ENCODE data around the gene SVOP.
A peak's percentile ranks its signal among the peaks of the same experiment; 100 is the strongest.
"Not testable (repeated sequence)": the region's sequence is repeated elsewhere in the genome, so short reads cannot be mapped to it uniquely, and the experiment has no call there.

The SVOP gene

DNA sequence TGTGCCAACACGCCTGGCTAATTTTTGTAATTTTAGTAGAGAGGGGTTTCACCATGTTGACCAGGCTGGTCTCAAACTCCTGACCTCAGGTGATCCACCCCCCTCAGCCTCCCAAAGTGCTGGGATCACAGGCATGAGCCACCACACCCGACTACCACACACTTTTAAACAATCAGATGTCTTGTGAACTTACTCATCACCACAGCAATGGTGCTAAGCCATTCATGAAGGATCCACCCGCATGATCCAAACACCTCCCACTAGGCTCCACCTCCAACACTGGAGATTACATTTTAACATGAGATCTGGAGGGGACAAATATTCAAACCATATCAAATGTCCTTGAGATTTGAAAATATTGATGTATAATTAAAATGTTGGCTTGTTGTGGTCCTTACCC is 7.8 kb upstream of the SVOP start:
- not testable (repeated sequence) for DNase-seq

DNA sequence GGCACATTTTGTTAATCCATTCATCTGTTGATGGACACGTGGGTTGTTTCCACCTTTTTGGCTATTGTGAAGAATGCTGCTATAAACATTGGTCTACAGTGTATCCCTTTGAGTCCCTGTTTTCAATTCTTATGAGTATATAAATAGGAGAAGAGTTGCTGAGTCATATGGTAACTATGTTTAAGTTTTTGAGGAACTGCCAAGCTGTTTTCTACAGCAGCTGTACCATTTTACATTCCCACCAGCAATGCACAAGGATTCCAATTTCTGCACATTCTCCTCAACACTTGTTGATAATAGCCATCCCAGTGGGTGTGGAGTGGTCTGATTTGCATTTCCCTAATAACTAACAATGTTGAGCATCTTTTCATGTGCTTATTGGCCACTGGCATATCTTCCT is 6.9 kb upstream of the SVOP start:
- no peak for DNase-seq

DNA sequence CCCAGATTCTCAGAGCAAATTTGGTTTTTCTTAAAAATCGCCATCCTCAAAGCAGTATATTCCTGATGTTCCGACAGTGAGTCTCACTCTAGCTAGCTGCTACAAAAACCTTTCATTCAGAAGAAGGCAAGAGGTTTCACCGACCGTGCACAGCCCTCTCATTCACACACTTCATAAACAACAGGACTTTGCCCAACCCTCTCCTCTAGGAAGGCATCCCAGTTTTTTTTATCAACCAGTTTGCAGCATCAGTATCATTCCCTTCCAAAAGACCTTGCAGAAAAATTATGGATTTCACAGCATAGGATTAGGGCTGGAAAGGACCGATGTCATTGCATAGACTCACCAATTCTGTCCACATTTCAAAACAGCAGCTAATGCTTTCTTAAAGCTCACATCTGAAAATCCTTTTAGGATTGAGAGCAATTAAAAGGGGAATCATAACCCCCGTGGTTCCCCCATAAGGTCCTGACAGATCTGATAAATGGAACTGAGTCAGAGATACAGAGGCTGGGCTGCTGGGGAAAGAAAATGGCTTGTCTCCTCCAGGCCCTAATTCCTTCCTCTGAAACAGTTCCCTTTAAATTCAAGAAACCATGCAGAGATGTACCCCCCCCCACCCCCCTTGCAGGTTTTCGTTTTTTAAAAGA is 597 bp downstream of the SVOP start:
- DNase-seq, result peak; percentile 77

DNA sequence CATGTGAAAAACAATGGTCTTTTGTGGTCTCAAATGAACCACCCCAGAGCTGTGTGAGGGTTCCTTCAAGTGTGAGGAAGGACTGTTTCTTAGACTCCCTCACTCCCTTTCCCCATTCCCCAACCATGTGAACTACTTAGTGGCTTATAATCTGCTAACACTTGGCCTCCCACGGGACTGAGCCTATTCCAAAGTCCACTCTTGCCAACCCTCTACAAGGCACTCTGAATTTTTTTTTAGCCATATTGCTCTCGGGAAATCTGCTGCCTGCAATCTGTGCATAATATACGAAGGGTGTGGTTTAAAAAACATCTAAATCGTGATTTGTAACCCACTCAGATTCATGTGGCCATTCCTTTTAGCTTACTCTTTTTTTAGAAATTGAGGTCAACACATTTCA is 2.6 kb downstream of the SVOP start:
- DNase-seq, result peak; percentile 84

DNA sequence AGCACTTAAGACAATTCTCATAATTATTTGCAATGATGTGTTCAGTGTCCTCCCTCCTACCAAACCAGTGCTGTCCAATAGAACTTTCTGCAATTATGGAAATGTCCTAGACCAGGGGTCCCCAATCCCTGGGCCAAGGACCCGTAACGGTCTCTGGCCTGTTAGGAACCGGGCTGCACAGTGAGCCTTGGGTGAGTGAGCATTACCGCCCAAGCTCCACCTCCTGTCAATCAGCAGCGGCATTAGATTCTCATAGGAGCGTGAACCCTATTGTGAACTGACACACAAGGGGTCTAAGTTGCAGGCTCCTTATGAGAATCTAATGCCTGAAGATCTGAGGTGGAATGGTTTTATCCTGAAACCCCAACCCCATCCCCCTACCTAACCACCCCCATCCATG is 3.9 kb downstream of the SVOP start:
- peak; percentile 11 for DNase-seq

DNA sequence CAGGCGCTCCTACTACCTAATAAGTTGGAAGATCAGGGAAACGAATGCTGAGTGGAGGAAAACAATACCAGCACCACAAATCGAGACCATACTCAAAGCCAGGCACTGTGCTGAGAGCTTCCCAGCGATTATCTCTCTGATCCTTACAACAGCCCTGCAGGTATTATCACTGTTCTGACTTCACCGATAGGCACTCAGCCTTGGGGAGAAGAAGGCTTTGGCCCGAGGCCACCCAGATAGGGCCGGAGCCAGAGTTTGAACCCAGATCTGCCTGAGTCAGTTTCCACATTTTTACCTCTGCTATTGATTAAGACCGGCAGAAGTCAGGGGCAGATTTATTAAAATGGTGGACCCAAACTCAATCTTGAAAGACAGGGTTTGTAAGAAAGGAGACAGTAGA is 4.9 kb downstream of the SVOP start:
- no peak for DNase-seq

DNA sequence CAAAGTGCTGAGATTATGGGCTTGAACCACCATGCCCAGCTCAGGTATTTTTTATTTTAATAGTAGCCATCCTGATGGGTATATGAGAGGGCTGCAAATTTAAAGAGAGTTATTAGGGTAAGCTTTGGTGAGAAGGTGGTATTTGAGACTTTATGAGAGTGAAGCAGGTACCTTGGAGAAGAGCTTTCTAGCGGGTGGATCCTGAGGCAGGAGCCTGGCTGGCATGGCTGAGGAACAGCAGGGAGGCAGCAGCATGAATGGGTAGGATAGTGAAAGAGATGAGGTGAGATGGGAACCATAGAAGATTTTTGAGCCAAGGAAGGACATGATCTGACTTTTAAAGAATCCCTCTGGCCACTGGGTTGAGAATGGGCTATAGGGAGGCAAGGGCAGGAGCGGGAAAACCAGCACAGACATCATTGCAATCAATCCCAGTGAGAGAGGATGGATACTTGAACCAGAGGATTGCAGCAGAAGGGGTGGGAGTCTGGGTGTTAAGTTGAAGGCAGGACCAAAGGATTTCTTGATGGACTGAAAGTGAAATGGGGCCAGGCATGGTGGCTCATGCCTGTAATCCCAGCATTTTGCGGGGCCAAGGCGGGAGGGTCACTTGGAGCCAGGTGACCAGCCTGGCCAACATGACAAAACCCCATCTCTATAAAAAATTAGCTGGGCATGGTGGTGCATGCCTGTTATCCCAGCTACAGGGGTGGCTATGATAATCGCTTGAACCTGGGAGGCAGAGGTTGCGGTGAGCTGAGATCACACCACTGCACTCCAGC is 5.7 kb downstream of the SVOP start:
- DNase-seq, result no peak

DNA sequence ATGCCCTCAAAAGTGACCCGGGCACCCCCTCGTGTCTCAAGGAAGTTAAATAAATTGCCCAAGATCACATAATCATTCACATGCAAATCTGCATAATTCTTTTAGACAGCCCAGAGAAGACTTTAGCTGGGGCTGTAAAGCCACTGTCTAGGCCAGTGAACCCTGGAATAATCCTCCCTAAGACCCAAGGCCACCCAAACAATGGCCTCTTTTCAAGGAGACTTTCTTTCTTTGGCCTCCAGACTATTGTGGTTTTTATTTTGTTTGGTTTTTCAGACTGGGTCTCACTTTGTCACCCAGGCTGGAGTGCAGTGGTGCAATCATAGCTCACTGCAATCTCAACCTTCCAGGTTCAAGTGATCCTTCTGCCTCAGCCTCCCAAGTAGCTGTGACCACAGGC is 10.6 kb downstream of the SVOP start:
- DNase-seq, result peak; percentile 58

DNA sequence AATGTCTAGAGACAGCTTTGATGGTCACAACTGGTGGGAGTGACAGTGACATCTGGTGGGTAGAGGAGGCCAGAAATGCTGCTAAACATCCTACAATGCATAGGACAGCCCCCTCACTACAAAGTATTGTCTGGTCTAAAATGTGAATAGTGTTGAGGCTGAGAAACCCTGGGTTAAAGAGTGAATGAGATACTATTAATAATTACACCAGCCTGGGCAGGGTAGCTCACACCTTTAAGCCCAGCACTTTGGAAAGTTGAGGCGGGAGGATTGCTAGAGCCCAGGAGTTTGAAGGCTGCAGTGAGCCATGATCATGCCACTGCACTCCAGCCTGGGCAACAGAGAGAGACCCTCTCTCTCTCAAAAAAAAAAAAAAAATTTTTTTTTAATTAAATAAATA is 11.1 kb downstream of the SVOP start:
- DNase-seq, result peak; percentile 21

DNA sequence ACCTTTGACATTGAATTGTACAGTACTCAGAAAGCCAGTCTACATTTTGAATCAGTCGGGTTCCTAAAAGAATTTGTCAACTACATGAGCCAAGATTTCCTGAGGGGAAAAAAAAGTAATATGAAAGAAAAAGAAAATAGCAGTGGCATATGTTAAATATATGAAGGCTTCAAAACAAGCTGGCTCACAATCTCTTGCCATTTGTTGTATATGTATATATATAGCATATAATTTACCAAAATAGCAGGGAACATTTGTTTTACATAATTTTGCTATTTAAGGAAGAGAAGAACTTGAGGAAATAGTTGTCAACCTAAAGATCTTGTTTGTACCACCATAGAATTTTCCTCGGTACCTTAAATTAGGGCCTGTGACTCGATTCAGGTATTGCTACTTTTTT is 16.9 kb downstream of the SVOP start:
- DNase-seq, result no peak

DNA sequence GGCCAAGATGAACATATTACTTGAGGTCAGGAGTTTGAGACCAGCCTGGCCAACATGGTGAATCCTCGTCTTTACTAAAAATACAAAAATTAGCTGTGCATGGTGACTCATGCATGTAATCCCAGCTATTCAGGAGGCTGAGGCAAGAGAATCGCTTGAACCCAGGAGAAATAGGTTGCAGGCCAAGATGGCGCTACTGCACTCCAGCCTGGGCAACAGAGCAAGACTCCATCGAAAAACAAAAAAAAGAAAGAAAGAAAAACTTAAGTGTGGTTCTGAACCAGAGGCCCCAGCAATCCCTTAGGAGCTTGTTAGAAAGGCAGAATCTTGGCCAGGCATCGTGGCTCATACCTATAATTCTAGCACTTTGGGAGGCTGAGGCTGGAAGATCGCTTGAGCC is 24.5 kb downstream of the SVOP start:
- no peak for DNase-seq

DNA sequence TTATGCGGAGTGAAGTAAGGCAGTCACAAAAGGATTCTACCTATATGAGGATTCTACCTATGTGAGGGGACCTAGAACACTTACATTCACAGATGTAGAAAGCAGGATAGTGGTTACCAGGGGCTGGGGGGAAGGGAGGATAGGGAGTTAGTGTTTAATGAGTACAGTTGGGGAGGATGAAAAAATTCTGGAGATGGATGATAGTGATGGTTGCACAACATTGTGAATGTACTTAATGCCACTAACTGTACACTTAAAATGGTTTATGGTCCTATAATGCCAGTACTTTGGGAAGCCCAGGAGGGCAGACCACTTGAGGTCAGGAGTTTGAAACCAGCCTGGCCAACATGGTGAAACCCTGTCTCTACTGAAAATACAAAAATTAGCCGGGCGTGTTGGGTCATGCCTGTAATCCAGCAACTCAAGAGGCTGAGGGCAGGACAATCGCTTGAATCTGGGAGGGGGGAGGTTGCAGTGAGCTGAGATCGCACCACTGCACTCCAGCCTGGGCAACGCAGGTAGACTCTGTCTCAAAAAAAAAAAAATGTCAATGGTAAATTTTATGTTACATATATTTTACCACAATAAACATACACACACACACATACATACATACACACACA is 25.4 kb downstream of the SVOP start:
- no peak for DNase-seq

DNA sequence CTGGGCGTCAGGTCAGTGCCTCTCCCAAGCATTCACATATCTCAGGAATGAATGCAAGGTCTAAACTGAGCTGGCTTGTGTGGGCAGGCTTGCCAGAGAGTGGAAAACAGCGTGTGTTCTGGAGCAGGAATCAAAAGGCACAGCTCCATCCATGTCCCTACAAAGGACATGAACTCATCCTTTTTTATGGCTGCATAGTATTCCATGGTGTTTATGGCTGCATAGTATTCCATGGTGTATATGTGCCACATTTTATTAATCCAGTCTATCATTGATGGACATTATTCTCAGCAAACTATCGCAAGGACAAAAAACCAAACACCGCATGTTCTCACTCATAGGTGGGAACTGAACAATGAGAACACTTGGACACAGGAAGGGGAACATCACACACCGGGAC is 30.8 kb downstream of the SVOP start:
- DNase-seq, result not testable (repeated sequence)

DNA sequence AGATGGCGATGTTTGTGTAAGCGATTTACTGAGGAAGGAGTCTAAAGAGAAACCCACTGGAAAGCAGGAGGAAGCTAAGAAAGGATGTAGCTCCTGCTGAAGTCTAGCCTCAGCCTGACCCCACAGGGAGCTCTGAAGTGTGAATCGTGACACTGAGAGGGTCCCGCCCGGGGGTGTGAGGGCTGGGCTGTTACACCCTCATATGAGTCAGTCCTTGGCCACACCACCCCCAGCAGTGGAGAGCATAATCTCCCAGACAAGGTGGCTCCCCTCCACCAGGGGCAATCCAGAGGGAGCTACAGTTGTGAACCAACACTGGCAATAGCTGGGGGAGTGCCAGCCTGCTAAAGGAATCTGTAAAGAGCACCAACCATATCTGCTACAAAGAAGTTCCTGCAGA is 31.5 kb downstream of the SVOP start:
- no peak for DNase-seq

DNA sequence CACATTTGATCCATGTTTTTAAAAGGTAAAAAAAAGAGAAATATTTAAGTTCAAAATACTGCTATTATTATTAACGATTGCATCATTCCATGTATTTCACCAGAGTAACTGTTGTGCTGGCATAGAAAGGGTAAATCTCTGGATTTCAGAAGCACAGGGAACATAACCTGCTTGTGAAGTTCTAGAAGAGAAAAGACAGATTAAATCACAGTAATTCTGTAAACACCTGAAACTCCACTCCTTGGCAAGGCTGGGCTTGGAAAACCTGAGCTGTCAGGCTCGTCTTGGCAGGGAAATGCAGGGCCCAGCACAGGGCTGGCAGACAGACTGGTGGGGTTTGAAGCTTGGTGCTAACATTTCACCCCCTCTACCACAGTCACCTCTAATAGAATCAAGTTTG is 35.1 kb downstream of the SVOP start:
- no peak for DNase-seq

DNA sequence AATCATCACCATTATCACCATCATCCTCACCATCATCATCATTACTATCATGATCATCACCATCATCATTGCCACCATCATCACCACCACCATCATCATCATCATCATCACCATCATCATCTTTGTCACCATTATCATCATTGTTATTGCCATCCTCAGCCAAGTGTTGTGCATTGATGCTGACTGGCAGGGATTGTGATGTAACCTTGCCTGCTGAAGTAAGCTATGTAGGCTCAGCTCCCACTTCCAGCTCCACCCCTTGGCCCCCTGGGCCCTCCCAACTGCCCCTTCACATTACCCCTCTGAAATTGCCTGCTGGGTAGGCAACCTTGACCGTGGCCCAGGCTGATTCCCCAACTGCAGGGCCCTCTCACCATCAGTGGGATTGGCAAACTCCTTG is 37.6 kb downstream of the SVOP start:
- DNase-seq, result no peak

DNA sequence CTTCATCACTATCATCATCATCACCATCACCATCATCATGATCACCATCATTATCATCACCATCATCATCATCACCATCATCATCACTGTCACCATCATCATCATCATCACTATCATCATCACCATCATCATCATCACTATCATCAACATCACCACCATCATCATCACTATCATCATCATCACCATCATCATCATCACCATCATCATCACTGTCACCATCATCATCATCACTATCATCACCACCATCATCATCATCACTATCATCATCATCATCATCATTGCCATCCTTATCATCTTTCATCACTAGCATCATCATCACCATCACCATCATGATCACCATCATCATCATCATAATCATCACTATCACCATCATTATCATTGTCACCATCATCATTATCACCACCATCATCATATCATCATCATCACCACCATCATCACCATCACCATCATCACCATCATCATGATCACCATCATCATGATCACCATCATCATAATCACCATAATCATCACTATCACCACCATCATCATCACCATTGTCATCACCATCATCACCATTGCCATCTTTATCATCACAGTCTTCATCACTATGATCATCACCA is 38.1 kb downstream of the SVOP start:
- DNase-seq, result no peak

DNA sequence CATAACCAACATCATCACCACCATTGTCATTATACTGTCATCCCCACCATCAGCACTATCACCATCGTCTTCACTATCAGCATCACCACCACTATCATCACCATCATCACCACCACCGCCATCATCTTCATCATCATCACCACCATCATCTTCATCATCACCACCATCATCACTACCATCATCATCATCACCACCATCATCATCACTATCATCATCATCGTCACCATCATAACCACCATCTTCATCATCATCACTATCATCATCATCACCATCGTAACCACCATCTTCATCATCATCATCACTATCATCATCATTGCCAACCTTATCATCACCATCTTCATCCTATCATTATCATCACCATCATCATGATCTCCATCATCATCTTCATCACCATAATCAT is 39.0 kb downstream of the SVOP start:
- no peak for DNase-seq

DNA sequence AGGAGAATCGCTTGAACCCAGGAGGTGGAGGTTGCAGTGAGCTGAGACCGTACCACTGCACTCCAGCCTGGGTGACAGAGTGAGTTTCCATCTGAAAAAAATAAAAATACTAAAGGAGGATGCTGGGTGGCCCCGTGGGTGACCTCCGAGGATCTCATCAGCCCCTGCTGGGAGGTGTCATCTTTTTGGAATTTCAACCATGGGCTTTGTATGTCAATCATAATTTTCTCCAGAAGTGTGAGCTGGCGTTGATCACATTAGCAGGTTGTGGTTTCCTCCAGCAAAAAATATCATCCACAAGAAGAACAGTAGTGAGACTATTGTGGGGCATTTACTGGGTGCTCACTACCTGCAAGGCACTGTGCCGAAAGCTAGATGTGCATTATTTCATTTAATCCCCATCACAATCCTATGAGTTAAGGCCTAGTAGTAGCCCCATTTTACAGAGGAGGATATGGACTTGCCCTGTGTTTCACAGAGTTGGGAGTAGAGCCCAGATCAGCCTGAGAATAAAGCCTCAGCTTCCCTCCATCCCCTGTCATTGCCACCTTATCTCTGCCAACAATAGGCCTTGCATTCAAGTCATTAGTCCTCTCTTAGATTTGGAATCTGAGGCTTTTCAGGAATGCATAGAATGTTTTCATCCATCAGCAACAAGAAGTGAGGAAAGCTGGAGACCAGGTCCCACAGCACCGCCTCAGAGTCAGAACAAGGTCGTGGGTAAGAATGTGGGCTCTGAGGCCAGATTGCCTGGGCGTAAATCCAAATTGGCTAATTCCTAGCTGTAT is 39.8 kb downstream of the SVOP start:
- no peak for DNase-seq

DNA sequence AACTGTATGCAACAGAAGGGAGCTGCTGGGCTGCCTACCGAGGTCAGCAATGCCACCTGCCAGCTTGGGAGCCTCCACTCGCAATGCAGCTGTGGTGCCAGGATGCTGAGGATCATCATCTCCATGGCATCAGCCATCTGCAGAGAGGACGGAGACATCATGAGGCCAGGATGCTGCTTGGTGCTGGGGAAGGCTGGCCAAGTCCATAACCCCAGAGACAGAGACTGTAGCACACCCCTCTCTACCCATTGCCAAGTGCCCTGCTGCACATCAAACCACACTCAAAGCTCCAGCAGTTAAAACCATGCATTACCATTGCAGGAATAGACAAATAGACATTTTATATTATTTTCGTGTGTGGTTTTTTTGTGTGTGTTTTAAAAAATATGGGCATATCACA is 43.5 kb downstream of the SVOP start:
- DNase-seq, result peak; percentile 18

DNA sequence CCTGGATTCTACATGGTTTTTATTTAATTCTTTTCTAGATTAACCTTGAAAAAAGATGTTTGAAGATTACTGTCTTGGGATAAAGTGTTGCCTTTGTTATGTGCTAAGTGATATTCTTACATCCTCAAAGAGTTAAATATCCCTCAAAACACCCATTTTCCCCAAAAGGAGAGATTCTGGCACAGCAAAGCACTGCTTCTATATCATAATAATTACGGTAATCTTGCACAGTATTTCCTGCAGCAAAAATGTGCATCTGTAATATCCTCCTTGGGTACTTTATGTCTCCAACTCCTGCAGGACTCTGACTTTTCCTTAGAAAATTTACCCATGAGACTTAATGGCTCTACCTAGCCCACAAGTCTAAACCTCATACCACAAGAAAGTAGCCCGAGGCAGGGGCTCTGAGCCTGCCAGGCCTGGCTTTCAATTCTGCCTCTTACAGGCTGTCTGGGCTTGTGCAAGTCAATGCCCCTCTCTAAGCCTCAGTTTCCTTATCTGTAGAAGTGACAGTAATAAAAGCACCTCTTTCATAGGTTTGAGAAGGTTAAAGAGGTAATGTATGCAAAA is 45.8 kb downstream of the SVOP start:
- DNase-seq, result no peak

DNA sequence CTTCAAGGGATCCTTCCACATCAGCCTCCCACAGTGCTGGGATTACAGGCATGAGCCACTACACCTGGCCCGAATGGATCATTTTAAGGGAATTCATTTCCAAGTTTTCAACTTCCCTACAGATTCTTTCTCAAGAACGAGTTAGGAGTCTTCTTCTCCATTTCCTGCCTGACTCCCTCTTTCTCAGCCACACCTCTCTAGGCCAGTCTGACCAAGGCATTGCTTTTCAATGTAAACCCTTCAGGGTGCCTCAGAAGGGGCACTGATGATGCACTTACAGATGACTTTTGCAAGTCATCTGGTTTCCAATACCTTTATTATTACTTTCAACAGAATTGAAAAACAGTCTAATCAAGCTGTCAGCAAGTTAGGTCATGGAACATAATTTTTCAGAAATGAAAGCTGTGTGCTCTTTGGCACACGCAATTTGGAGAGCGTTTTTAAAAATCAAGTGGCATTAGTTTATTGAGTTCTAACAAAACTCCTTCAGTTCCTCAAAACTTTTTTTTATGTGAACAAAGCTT is 47.2 kb downstream of the SVOP start:
- no peak for DNase-seq

DNA sequence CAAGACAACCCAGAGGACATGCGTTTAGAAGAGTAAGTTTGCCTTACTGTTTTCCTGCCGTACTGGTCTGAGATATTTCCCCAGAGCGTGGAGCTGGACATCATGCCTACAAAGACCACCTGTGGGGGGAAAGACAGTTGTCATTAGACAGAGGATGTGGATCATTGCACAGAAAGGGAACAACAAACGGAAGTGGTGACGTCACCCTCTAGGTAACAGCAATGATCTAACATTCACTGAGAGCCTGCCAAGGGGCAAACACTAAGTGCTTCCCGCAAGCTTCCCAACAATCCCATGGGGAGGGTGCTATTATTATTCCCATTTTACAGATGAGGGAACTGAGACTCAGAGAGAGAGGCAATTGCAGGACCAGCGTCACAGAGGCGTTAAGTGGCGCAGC is 48.5 kb downstream of the SVOP start:
- DNase-seq, result no peak

Measured in NCI-H82 (cell line).